ENCODE results near the gene ZNF423. TPM values are rescaled to one million over a fixed set of nuclear protein-coding genes. Genes with fewer than 3 reads are reported as not detected.
A peak's percentile ranks its signal among the peaks of the same experiment; 100 is the strongest.

Gene ZNF423
- total and polyA plus RNA-seq, 2 experiments from 2014 or later = 0.43 to 0.49 TPM

- H3K27ac ChIP-seq = no peak overlapping the region
- TF ChIP-seq EZH2 (IDR thresholded peaks at IDR 0.05; ENCODE audit: insufficient read depth, poor library complexity, severe bottlenecking) = no peak
- TF ChIP-seq EZH2phosphoT487 (IDR thresholded peaks at IDR 0.05; ENCODE audit: insufficient read depth, low read depth) = no peak
- H3K4me2 ChIP-seq (ENCODE audit: unreplicated experiment) = no peak overlapping the region
- H3K9ac ChIP-seq = no peak overlapping the region
- no peaks in the 10 kb centered on the region for H3F3A ChIP-seq (ENCODE audit: insufficient read depth)
- H3K4me1 ChIP-seq (ENCODE audit: insufficient read depth) = no peaks in the 10 kb centered on the region; the same call in 1 of the 2 replicates
- H3K27me3 ChIP-seq (replicated peaks; ENCODE audit: insufficient read depth) = no peaks in the 10 kb centered on the region
- no peak overlapping the region for H2AFZ ChIP-seq
- H3K9me2 ChIP-seq (ENCODE audit: insufficient read depth) = no peaks in the 10 kb centered on the region
- in situ Hi-C loops (cut with MboI) = loop anchor here (10.0 kb wide), 1 partner anchor 63 kb away; no protein-coding TSS in a partner anchor
- 77 to 88% methylated on average over 8 to 9 of the region's 9 CpGs for WGBS, 2 experiments (ENCODE audit: low coverage in 1 of 2, low lambda C conversion rate in 2 of 2, missing lambda C conversion rate in 2 of 2)
- H3K79me2 ChIP-seq (ENCODE audit: insufficient read depth) = no peaks in the 10 kb centered on the region
- no peak overlapping the region for H3K4me3 ChIP-seq
- H3K9me3 ChIP-seq (ENCODE audit: low read depth) = no peaks in the 10 kb centered on the region
- no peaks in the 10 kb centered on the region for H3K36me3 ChIP-seq (ENCODE audit: low read depth)
- H4K20me1 ChIP-seq (ENCODE audit: insufficient read depth) = no peaks in the 10 kb centered on the region
- DNase-seq = no peak
Measured at GRCh38 chr16:49757559-49758069, 98.3 kb downstream of the ZNF423 start.

GRCh38 chr16:49756775-49757558 lies 98.9 kb downstream of the ZNF423 start:
- Histone ChIP-seq H3K36me3 (ENCODE audit: low read depth) (no peaks in the 10 kb centered on the region), H3F3A (ENCODE audit: insufficient read depth) (no peaks in the 10 kb centered on the region), H3K79me2 (ENCODE audit: insufficient read depth) (no peaks in the 10 kb centered on the region), H3K9ac (no peak overlapping the region), H3K27ac (no peak overlapping the region), H3K9me3 (ENCODE audit: low read depth) (no peaks in the 10 kb centered on the region), H3K9me2 (ENCODE audit: insufficient read depth) (no peaks in the 10 kb centered on the region), H4K20me1 (ENCODE audit: insufficient read depth) (no peaks in the 10 kb centered on the region), H3K4me1 (ENCODE audit: insufficient read depth) (no peaks in the 10 kb centered on the region; the same call in 1 of the 2 replicates), H2AFZ (no peak overlapping the region), H3K4me2 (ENCODE audit: unreplicated experiment) (no peak overlapping the region), H3K27me3 (replicated peaks; ENCODE audit: insufficient read depth) (no peaks in the 10 kb centered on the region), H3K4me3 (no peak overlapping the region)
- DNase-seq = peak; percentile 31
- TF ChIP-seq EZH2phosphoT487 (IDR thresholded peaks at IDR 0.05; ENCODE audit: insufficient read depth, low read depth) = no peak
- TF ChIP-seq EZH2 (IDR thresholded peaks at IDR 0.05; ENCODE audit: insufficient read depth, poor library complexity, severe bottlenecking) = no peak
- 73 to 79% methylated on average over 10 of the region's 10 CpGs for WGBS, 2 experiments (ENCODE audit: low coverage in 1 of 2, low lambda C conversion rate in 2 of 2, missing lambda C conversion rate in 2 of 2)
- in situ Hi-C loops (cut with MboI) = loop anchor here (10.0 kb wide), 1 partner anchor 62 kb away; no protein-coding TSS in a partner anchor

- Histone ChIP-seq H3K36me3 (ENCODE audit: low read depth) (no peaks in the 10 kb centered on the region), H3K9me3 (ENCODE audit: low read depth) (no peaks in the 10 kb centered on the region), H3K79me2 (ENCODE audit: insufficient read depth) (no peaks in the 10 kb centered on the region), H3K9me2 (ENCODE audit: insufficient read depth) (no peaks in the 10 kb centered on the region), H2AFZ (peak overlapping the region; percentile 90; the same call in 1 of the 2 replicates), H3K4me1 (ENCODE audit: insufficient read depth) (no peaks in the 10 kb centered on the region; the same call in 1 of the 2 replicates), H3K4me2 (ENCODE audit: unreplicated experiment) (no peak overlapping the region), H3K4me3 (no peak overlapping the region; the same call in 1 of the 2 replicates), H3K27ac (no peak overlapping the region), H3K9ac (no peak overlapping the region), H3K27me3 (replicated peaks; ENCODE audit: insufficient read depth) (no peaks in the 10 kb centered on the region), H4K20me1 (ENCODE audit: insufficient read depth) (no peaks in the 10 kb centered on the region), H3F3A (ENCODE audit: insufficient read depth) (no peaks in the 10 kb centered on the region)
- 53 to 54% methylated on average over 13 of the region's 13 CpGs for WGBS, 2 experiments (ENCODE audit: low coverage in 1 of 2, low lambda C conversion rate in 2 of 2, missing lambda C conversion rate in 2 of 2)
- in situ Hi-C loops (cut with MboI) = loop anchor here (10.0 kb wide), 1 partner anchor 61 kb away; no protein-coding TSS in a partner anchor
- no peak for DNase-seq
- no peak for TF ChIP-seq EZH2phosphoT487 (IDR thresholded peaks at IDR 0.05; ENCODE audit: insufficient read depth, low read depth)
- TF ChIP-seq EZH2 (IDR thresholded peaks at IDR 0.05; ENCODE audit: insufficient read depth, poor library complexity, severe bottlenecking) = no peak
Measured at GRCh38 chr16:49755716-49756505, 100.0 kb downstream of the ZNF423 start.

- H2AFZ ChIP-seq = peak overlapping the region; percentile 90
- peak overlapping the region; percentile 67 for H3K4me3 ChIP-seq
- H3K36me3 ChIP-seq (ENCODE audit: low read depth) = no peaks in the 10 kb centered on the region
- no peaks in the 10 kb centered on the region for H4K20me1 ChIP-seq (ENCODE audit: insufficient read depth)
- H3K9me3 ChIP-seq (ENCODE audit: low read depth) = no peaks in the 10 kb centered on the region
- H3K4me2 ChIP-seq (ENCODE audit: unreplicated experiment) = peak overlapping the region; percentile 75
- in situ Hi-C loops (cut with MboI) = loop anchor here (10.0 kb wide), 1 partner anchor 60 kb away; no protein-coding TSS in a partner anchor
- peak; percentile 69 for DNase-seq
- no peaks in the 10 kb centered on the region for H3K9me2 ChIP-seq (ENCODE audit: insufficient read depth)
- TF ChIP-seq EZH2 (IDR thresholded peaks at IDR 0.05; ENCODE audit: insufficient read depth, poor library complexity, severe bottlenecking) (no peak), EZH2phosphoT487 (IDR thresholded peaks at IDR 0.05; ENCODE audit: insufficient read depth, low read depth) (no peak)
- no peaks in the 10 kb centered on the region for H3F3A ChIP-seq (ENCODE audit: insufficient read depth)
- no peak overlapping the region for H3K27ac ChIP-seq
- 2% methylated on average over 10 of the region's 10 CpGs for WGBS, 2 experiments (ENCODE audit: low coverage in 1 of 2, low lambda C conversion rate in 2 of 2, missing lambda C conversion rate in 2 of 2)
- no peaks in the 10 kb centered on the region for H3K79me2 ChIP-seq (ENCODE audit: insufficient read depth)
- H3K9ac ChIP-seq = peak overlapping the region; percentile 44; the same call in 1 of the 2 replicates
- no peaks in the 10 kb centered on the region; the same call in 1 of the 2 replicates for H3K4me1 ChIP-seq (ENCODE audit: insufficient read depth)
- H3K27me3 ChIP-seq (replicated peaks; ENCODE audit: insufficient read depth) = no peaks in the 10 kb centered on the region
Measured at GRCh38 chr16:49755313-49755620, 100.6 kb downstream of the ZNF423 start.

All from GM23248 (cell line).